Retinal pigment epithelial cell (primary cell): ENCODE measurements around the gene EPB42.
"Not testable (repeated sequence)": the region's sequence is repeated elsewhere in the genome, so short reads cannot be mapped to it uniquely, and the experiment has no call there.

Source experiments
- DNase-seq: peaks from one replicate; pipeline ENCODE4 v3.0.0-alpha.2; 2010; ENCODE audit warnings: low read depth
- H3K4me3 ChIP-seq: 2 replicates; pipeline ENCODE4 v1.5.1; 2011; ENCODE audit warnings: mild to moderate bottlenecking, low read length, control low read depth, moderate library complexity
- CTCF ChIP-seq: conservative IDR thresholded peaks from 2 replicates; pipeline ENCODE4 v1.5.1; 2011; ENCODE audit warnings: low read depth, low read length, control low read depth, inconsistent platforms

EPB42 gene

GRCh38 chr15:43184407-43185124 lies 36.3 kb downstream of the EPB42 start:
- DNase-seq: no peak
- TF ChIP-seq CTCF: no peak
- H3K4me3 ChIP-seq: peak overlapping the region; percentile 89

GRCh38 chr15:43183270-43183669 lies 37.5 kb downstream of the EPB42 start:
- no peak for TF ChIP-seq CTCF
- DNase-seq: no peak

GRCh38 chr15:43177147-43177546 lies 43.7 kb downstream of the EPB42 start:
- H3K4me3 ChIP-seq, DNase-seq: not testable (repeated sequence)

More at GRCh38 chr15:43183270-43183669, 37.5 kb downstream of the EPB42 start:
- no peak overlapping the region for H3K4me3 ChIP-seq

- DNase-seq, H3K4me3 ChIP-seq: not testable (repeated sequence)
These were observed 45.0 kb downstream of the EPB42 start for GRCh38 chr15:43175656-43176309.

GRCh38 chr15:43169888-43170287 lies 50.9 kb downstream of the EPB42 start:
- H3K4me3 ChIP-seq: no peak overlapping the region
- DNase-seq: no peak
- no peak for TF ChIP-seq CTCF

- no peak overlapping the region for H3K4me3 ChIP-seq
- no peak for DNase-seq
- TF ChIP-seq CTCF: no peak
These were observed 52.4 kb downstream of the EPB42 start for GRCh38 chr15:43168192-43169107.

- H3K4me3 ChIP-seq, DNase-seq: not testable (repeated sequence)
These were observed 53.6 kb downstream of the EPB42 start for GRCh38 chr15:43167261-43167660.

GRCh38 chr15:43165801-43166325 lies 55.0 kb downstream of the EPB42 start:
- no peak overlapping the region for H3K4me3 ChIP-seq

More at GRCh38 chr15:43165801-43166325, 55.0 kb downstream of the EPB42 start:
- no peak for TF ChIP-seq CTCF
- no peak for DNase-seq
